Peyer's patch (tissue), 4 donors: ENCODE measurements around the gene UCK1. TPM values are rescaled to one million over a fixed set of nuclear protein-coding genes. Genes with fewer than 3 reads are reported as not detected.

Source experiments
- DNase-seq, 3 donors: peaks; one replicate each; pipeline ENCODE4 v3.0.0-alpha.2; 2017 to 2019
- H3K27ac ChIP-seq, 4 donors: fragments of 200-600 bp; sonication (generic); one replicate each; pipeline ENCODE4 v1.5.1; 2016 to 2019
- H3K27me3 ChIP-seq, 2 donors: fragments of 200-600 bp; sonication (generic); one replicate each; pipeline ENCODE4 v1.5.1; 2019
- H3K36me3 ChIP-seq, 3 donors: fragments of 200-600 bp; sonication (generic); one replicate each; pipeline ENCODE4 v1.5.1; 2016 to 2019
- H3K4me1 ChIP-seq, 4 donors: fragments of 200-600 bp; sonication (generic); one replicate each; pipeline ENCODE4 v1.5.1; 2016 to 2019
- H3K4me3 ChIP-seq, 4 donors: fragments of 200-600 bp; sonication (generic); 1 replicate in 3 of 4; 2 replicates in 1 of 4; pipeline ENCODE4 v1.5.1; 2016 to 2019; ENCODE audit warnings: mild to moderate bottlenecking in 1 of 4
- H3K9me3 ChIP-seq, 4 donors: fragments of 200-600 bp; sonication (generic); one replicate each; pipeline ENCODE4 v1.5.1; 2016 to 2019; ENCODE audit warnings: mild to moderate bottlenecking in 1 of 4
- CTCF ChIP-seq, 6 experiments: fragments of 450-650 bp in 4 of 6; fragments of 200-600 bp in 2 of 6; sonication (generic) in 1 of 6; IDR thresholded peaks; one replicate each; pipeline ENCODE4 v1.5.1; 2017 to 2019; ENCODE audit warnings: antibody characterized with exemption in 6 of 6, mild to moderate bottlenecking in 3 of 6, moderate library complexity in 1 of 6
- POLR2A ChIP-seq, 2 donors: fragments of 450-650 bp; IDR thresholded peaks; one replicate each; pipeline ENCODE4 v1.5.1; 2017; ENCODE audit warnings: antibody characterized with exemption in 2 of 2, mild to moderate bottlenecking in 2 of 2, moderate library complexity in 2 of 2
- total RNA-seq, 4 donors: library from RNA; depleted of rRNA; stranded (reverse); fragments of >200 nt; gene quantifications; one replicate each; pipeline ENCODE4 v1.1.0, GENCODE V29; 2016

UCK1 gene
- total RNA-seq, 4 donors from 2014 or later, result 20.6 to 37.2 (median 31.1) TPM

GRCh38 chr9:131500377-131500776 lies 30.7 kb downstream of the UCK1 start:
- H3K27me3 ChIP-seq, result no peaks in the 10 kb centered on the region
- peaks cover 0 to 40% (median 0%) of the 10 kb centered on the region in 3 donors for H3K36me3 ChIP-seq
- peak in 2 of 3 donors; percentile 43 to 61 for DNase-seq
- H3K9me3 ChIP-seq, result no peaks in the 10 kb centered on the region
- no peak overlapping the region for H3K4me3 ChIP-seq
- H3K4me1 ChIP-seq, result peaks cover 0 to 36% (median 2%) of the 10 kb centered on the region in 4 donors
- peak overlapping the region in 3 of 4 donors; percentile 16 to 53 (median 35) for H3K27ac ChIP-seq
- no peak for TF ChIP-seq POLR2A (IDR thresholded peaks at IDR 0.05)
- no peak for TF ChIP-seq CTCF (IDR thresholded peaks at IDR 0.05)

- no peak for TF ChIP-seq POLR2A (IDR thresholded peaks at IDR 0.05)
- no peak for TF ChIP-seq CTCF (IDR thresholded peaks at IDR 0.05)
- peaks cover 0 to 50% (median 0%) of the 10 kb centered on the region in 3 donors for H3K36me3 ChIP-seq
- no peaks in the 10 kb centered on the region for H3K9me3 ChIP-seq
- peaks cover 0 to 29% (median 2%) of the 10 kb centered on the region in 4 donors for H3K4me1 ChIP-seq
- H3K27me3 ChIP-seq, result no peaks in the 10 kb centered on the region
- DNase-seq, result no peak
- H3K27ac ChIP-seq, result peak overlapping the region in 1 of 4 donors; percentile 21
- no peak overlapping the region for H3K4me3 ChIP-seq
These were observed 31.8 kb downstream of the UCK1 start for GRCh38 chr9:131499254-131499767.

DNA sequence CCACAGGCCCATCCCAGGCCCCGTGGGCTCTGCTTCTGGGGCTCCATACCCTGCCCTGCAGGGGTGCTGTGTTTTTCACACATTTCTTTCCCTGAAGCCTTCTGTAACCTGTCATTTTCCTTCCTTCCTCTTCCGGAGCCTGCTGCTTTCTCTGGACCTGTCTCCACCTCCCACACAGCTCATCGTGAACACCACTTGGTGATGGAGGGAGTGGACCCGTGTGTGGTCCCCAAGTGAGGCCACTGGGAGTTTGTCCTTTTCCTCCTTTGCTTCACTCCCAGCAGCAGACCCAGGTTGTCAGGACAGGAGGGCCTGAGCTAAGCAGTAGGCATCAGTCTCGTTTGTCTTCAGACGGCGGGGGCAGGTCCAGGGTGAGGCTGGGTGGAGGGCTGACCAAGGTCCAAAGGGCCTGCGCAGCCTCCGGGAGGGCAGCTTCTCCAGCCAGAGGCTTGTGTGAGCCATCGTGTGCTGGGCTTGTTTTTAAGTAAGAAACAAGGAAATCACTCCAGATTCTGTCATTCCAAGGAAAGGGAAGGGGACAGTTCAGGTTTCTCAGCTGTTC lies 34.1 kb downstream of the UCK1 start:
- H3K27ac ChIP-seq, result peak overlapping the region in 2 of 4 donors; percentile 69 to 77
- H3K36me3 ChIP-seq, result peaks cover 0 to 74% (median 0%) of the 10 kb centered on the region in 3 donors
- peak in 2 of 3 donors; percentile 76 to 82 for DNase-seq

DNA sequence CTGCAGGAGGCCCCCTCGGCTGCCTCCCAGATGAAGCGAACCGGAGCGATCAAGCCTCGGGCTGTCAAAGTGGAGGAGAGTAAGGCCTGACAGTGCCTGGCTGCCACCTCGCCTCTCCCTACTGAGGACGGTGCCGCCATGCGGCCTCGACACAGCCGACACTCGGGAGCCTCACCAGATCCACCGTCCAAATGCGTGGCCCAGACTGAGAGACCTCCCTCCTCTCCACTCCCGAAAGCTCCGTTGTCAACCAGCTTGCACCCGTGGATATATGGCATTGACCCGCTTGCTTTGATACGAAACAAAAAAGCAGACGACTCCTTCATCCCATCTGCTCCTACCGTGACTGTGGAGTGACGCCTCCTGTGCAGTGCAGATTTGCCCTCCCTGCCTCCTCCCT lies 35.3 kb downstream of the UCK1 start:
- H3K9me3 ChIP-seq, result no peaks in the 10 kb centered on the region
- H3K27ac ChIP-seq, result no peak overlapping the region
- H3K4me1 ChIP-seq, result peaks cover 0 to 7% (median 0%) of the 10 kb centered on the region in 4 donors
- H3K36me3 ChIP-seq, result peaks cover 0 to 86% (median 0%) of the 10 kb centered on the region in 3 donors
- H3K27me3 ChIP-seq, result no peaks in the 10 kb centered on the region
- H3K4me3 ChIP-seq, result no peak overlapping the region
- TF ChIP-seq CTCF (IDR thresholded peaks at IDR 0.05) (no peak), POLR2A (IDR thresholded peaks at IDR 0.05) (no peak)
- DNase-seq, result no peak

More for the DNA sequence above, 34.1 kb downstream of the UCK1 start:
- Histone ChIP-seq H3K27me3 (no peaks in the 10 kb centered on the region), H3K4me3 (no peak overlapping the region), H3K4me1 (peaks cover 0 to 14% (median 0%) of the 10 kb centered on the region in 4 donors), H3K9me3 (no peaks in the 10 kb centered on the region)
- no peak for TF ChIP-seq POLR2A (IDR thresholded peaks at IDR 0.05)
- no peak for TF ChIP-seq CTCF (IDR thresholded peaks at IDR 0.05)

GRCh38 chr9:131494296-131494870 lies 36.7 kb downstream of the UCK1 start:
- Histone ChIP-seq H3K27me3 (no peaks in the 10 kb centered on the region), H3K9me3 (no peaks in the 10 kb centered on the region), H3K27ac (no peak overlapping the region), H3K4me1 (peaks cover 0 to 7% (median 0%) of the 10 kb centered on the region in 4 donors), H3K4me3 (no peak overlapping the region), H3K36me3 (peaks cover 0 to 98% (median 0%) of the 10 kb centered on the region in 3 donors)
- no peak for DNase-seq
- TF ChIP-seq POLR2A (IDR thresholded peaks at IDR 0.05) (no peak), CTCF (IDR thresholded peaks at IDR 0.05) (no peak)
